Measurements from ENCODE around the gene LAP3. TPM values are rescaled to one million over a fixed set of nuclear protein-coding genes. Genes with fewer than 3 reads are reported as not detected.
"Not testable (repeated sequence)": the region's sequence is repeated elsewhere in the genome, so short reads cannot be mapped to it uniquely, and the experiment has no call there.

LAP3 gene
- total RNA-seq, 1 donor from 2014 or later, result 44.1 TPM

- DNase-seq (ENCODE audit: extremely low spot score, unreplicated experiment), result no peak
- Mint-ChIP-seq H3K4me1 (ENCODE audit: unreplicated experiment) (no peaks in the 10 kb centered on the region), H3K9me3 (ENCODE audit: unreplicated experiment) (peaks cover 5% of the 10 kb centered on the region), H3K4me3 (ENCODE audit: unreplicated experiment) (no peak overlapping the region), H3K36me3 (ENCODE audit: unreplicated experiment) (no peaks in the 10 kb centered on the region), H3K27me3 (ENCODE audit: unreplicated experiment) (peaks cover 7% of the 10 kb centered on the region), H3K27ac (ENCODE audit: unreplicated experiment) (no peak overlapping the region)
- TF ChIP-seq CTCF (IDR thresholded peaks at IDR 0.05), result no peak
These were observed 41.8 kb upstream of the LAP3 start for GRCh38 chr4:17535242-17535641.

- TF ChIP-seq CTCF (IDR thresholded peaks at IDR 0.05), result no peak
- Mint-ChIP-seq H3K4me1 (ENCODE audit: unreplicated experiment) (no peaks in the 10 kb centered on the region), H3K27me3 (ENCODE audit: unreplicated experiment) (peaks cover 13% of the 10 kb centered on the region), H3K36me3 (ENCODE audit: unreplicated experiment) (no peaks in the 10 kb centered on the region), H3K4me3 (ENCODE audit: unreplicated experiment) (no peak overlapping the region), H3K27ac (ENCODE audit: unreplicated experiment) (no peak overlapping the region), H3K9me3 (ENCODE audit: unreplicated experiment) (peaks cover 5% of the 10 kb centered on the region)
- no peak for DNase-seq (ENCODE audit: extremely low spot score, unreplicated experiment)
These were observed 41.1 kb upstream of the LAP3 start for GRCh38 chr4:17535906-17536305.

GRCh38 chr4:17537060-17537459, 39.9 kb upstream of the LAP3 start:
- not testable (repeated sequence) for H3K27ac Mint-ChIP-seq (ENCODE audit: unreplicated experiment); H3K36me3 Mint-ChIP-seq (ENCODE audit: unreplicated experiment); H3K9me3 Mint-ChIP-seq (ENCODE audit: unreplicated experiment); DNase-seq (ENCODE audit: extremely low spot score, unreplicated experiment); H3K4me3 Mint-ChIP-seq (ENCODE audit: unreplicated experiment); H3K4me1 Mint-ChIP-seq (ENCODE audit: unreplicated experiment)
- peaks cover 19% of the 10 kb centered on the region for H3K27me3 Mint-ChIP-seq (ENCODE audit: unreplicated experiment)

- peaks cover 38% of the 10 kb centered on the region for H3K27me3 Mint-ChIP-seq (ENCODE audit: unreplicated experiment)
- no peak for TF ChIP-seq CTCF (IDR thresholded peaks at IDR 0.05)
- peaks cover 1% of the 10 kb centered on the region for H3K4me1 Mint-ChIP-seq (ENCODE audit: unreplicated experiment)
- no peaks in the 10 kb centered on the region for H3K9me3 Mint-ChIP-seq (ENCODE audit: unreplicated experiment)
- no peak overlapping the region for H3K4me3 Mint-ChIP-seq (ENCODE audit: unreplicated experiment)
- H3K36me3 Mint-ChIP-seq (ENCODE audit: unreplicated experiment), result no peaks in the 10 kb centered on the region
- no peak overlapping the region for H3K27ac Mint-ChIP-seq (ENCODE audit: unreplicated experiment)
- DNase-seq (ENCODE audit: extremely low spot score, unreplicated experiment), result no peak
These were observed 32.8 kb upstream of the LAP3 start for GRCh38 chr4:17544205-17544604.

GRCh38 chr4:17544831-17545234, 32.2 kb upstream of the LAP3 start:
- H3K4me3 Mint-ChIP-seq (ENCODE audit: unreplicated experiment), result no peak overlapping the region
- DNase-seq (ENCODE audit: extremely low spot score, unreplicated experiment), result no peak
- H3K4me1 Mint-ChIP-seq (ENCODE audit: unreplicated experiment), result peaks cover 4% of the 10 kb centered on the region
- no peaks in the 10 kb centered on the region for H3K36me3 Mint-ChIP-seq (ENCODE audit: unreplicated experiment)
- H3K9me3 Mint-ChIP-seq (ENCODE audit: unreplicated experiment), result no peaks in the 10 kb centered on the region
- TF ChIP-seq CTCF (IDR thresholded peaks at IDR 0.05), result no peak
- H3K27me3 Mint-ChIP-seq (ENCODE audit: unreplicated experiment), result peaks cover 36% of the 10 kb centered on the region
- H3K27ac Mint-ChIP-seq (ENCODE audit: unreplicated experiment), result no peak overlapping the region
